Right kidney (tissue), 9 donors: ENCODE measurements around the gene TNKS1BP1.
A peak's percentile ranks its signal among the peaks of the same experiment; 100 is the strongest.
"Not testable (repeated sequence)": the region's sequence is repeated elsewhere in the genome, so short reads cannot be mapped to it uniquely, and the experiment has no call there.

Experiments
- DNase-seq: peaks from one replicate; pipeline ENCODE4 v3.0.0-alpha.2; 2016
- long read RNA-seq, 8 donors: transcript quantifications; one replicate each; lab custom pipeline, GENCODE V29; 2026

Gene TNKS1BP1, protein sequence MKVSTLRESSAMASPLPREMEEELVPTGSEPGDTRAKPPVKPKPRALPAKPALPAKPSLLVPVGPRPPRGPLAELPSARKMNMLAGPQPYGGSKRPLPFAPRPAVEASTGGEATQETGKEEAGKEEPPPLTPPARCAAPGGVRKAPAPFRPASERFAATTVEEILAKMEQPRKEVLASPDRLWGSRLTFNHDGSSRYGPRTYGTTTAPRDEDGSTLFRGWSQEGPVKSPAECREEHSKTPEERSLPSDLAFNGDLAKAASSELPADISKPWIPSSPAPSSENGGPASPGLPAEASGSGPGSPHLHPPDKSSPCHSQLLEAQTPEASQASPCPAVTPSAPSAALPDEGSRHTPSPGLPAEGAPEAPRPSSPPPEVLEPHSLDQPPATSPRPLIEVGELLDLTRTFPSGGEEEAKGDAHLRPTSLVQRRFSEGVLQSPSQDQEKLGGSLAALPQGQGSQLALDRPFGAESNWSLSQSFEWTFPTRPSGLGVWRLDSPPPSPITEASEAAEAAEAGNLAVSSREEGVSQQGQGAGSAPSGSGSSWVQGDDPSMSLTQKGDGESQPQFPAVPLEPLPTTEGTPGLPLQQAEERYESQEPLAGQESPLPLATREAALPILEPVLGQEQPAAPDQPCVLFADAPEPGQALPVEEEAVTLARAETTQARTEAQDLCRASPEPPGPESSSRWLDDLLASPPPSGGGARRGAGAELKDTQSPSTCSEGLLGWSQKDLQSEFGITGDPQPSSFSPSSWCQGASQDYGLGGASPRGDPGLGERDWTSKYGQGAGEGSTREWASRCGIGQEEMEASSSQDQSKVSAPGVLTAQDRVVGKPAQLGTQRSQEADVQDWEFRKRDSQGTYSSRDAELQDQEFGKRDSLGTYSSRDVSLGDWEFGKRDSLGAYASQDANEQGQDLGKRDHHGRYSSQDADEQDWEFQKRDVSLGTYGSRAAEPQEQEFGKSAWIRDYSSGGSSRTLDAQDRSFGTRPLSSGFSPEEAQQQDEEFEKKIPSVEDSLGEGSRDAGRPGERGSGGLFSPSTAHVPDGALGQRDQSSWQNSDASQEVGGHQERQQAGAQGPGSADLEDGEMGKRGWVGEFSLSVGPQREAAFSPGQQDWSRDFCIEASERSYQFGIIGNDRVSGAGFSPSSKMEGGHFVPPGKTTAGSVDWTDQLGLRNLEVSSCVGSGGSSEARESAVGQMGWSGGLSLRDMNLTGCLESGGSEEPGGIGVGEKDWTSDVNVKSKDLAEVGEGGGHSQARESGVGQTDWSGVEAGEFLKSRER (N-terminal part only)
- long read RNA-seq, donor 1, transcript TNKS1BP1-202 (6 exons, 1,946 nt), result major isoform, 6 of 16 reads
- long read RNA-seq, donor 1, partial matches to known transcripts, result 10 of 16 reads
- long read RNA-seq, donor 1, other reads (novel, unspliced or antisense), result 0 of 16 reads
- long read RNA-seq, donor 2, partial matches to known transcripts, result 21 of 23 reads
- long read RNA-seq, donor 2, other reads (novel, unspliced or antisense), result 0 of 23 reads
- long read RNA-seq, donor 3, partial matches to known transcripts, result 7 of 9 reads
- long read RNA-seq, donor 3, other reads (novel, unspliced or antisense), result 0 of 9 reads
- long read RNA-seq, donor 4, partial matches to known transcripts, result 50 of 53 reads
- long read RNA-seq, donor 4, other reads (novel, unspliced or antisense), result 0 of 53 reads
- long read RNA-seq, donor 5, full-length matches to known transcripts, result 5 of 15 reads
- long read RNA-seq, donor 5, partial matches to known transcripts, result 10 of 15 reads
- long read RNA-seq, donor 5, other reads (novel, unspliced or antisense), result 0 of 15 reads
- long read RNA-seq, donor 6, partial matches to known transcripts, result 56 of 56 reads
- long read RNA-seq, donor 6, other reads (novel, unspliced or antisense), result 0 of 56 reads
- long read RNA-seq, donor 7, transcript TNKS1BP1-202 (6 exons, 1,946 nt), result major isoform, 5 of 91 reads
- long read RNA-seq, donor 7, partial matches to known transcripts, result 86 of 91 reads
- long read RNA-seq, donor 7, other reads (novel, unspliced or antisense), result 0 of 91 reads
- long read RNA-seq, donor 8, partial matches to known transcripts, result 20 of 21 reads
- long read RNA-seq, donor 8, other reads (novel, unspliced or antisense), result 0 of 21 reads

DNA sequence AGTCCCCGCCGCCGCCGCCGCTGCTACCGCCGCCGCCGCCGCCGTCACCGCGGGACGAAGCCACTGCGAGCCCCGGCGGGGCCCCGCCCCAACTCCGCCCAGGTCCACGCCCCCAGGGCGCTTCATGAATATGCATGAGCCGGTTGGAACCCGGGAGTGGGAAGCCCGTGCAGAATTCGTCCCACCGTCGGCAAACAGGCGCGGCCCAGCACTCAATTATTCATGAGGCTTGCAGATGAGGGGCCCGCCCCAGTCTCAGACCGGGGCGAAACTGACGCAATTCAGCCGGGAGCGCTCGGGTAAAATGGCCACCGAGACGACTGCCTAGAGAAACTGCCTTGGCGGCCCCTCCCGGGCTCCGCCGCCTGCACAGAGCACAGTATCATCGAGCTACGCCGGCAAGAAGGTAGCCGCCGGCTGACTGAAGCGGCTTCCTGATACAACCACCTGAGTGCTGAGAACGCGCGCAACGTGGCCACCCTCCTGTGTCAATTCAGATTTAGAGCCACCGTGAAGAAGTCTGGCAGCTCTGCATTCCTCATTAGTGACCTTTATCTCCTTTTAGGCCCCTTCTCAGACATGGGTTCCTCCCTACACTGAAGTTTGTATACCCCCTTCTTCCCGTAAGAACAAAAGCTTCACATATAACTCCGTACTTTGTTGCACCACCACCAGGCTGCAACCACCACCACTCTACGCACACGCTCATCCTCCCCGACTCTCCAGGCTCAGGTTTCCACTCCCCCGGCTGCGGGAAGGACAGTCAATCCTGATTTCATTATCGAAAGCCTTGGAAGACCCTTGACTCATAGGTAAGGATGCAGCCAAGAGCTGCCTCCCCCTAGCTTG, at the start of gene TNKS1BP1:
TNKS1BP1 (minus strand) TSS at position 67 of the 849 bp plus-strand sequence. CDS start 3,067 bp downstream, outside the sequence.
- peak; percentile 92 for DNase-seq

DNA sequence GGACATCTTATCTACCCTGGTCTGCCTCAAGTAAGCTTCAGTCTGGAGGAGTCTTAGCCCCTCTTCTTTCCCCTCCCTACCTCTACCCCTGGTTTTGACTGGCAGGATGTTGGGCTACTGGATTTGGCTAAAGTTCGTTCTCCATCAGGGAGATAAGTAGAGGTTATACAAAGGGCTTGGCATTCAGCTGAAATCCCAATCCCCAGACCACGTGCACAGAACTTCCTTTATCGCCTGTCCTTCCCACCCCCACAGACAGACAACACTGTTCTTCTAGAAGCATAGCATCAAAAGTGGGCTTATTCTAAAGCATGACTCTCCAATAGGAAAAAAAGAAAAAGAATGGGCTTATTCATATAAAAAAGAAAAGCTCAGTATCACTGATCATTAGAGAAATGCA, 48.4 kb upstream of the TNKS1BP1 start:
- no peak for DNase-seq

DNA sequence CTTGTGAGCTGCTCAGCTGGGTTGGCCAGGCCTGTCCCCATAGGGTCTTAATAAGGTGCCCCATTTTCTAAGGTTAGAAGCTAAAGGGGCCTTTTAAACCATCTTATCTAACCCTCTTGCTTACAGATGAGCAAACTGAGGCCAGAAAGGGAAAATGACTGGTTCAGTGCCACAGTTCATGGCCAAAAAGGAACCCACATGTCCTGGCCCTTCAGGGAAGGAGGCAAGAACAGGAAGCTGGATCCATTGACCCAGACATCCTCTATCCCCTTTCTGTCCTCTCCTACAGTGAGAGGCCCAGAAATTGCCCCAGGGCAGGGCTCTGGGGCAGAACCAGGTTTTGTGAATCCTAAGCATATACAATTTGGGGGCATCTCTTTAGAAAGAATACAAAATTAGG, 46.2 kb upstream of the TNKS1BP1 start:
- DNase-seq, result no peak

DNA sequence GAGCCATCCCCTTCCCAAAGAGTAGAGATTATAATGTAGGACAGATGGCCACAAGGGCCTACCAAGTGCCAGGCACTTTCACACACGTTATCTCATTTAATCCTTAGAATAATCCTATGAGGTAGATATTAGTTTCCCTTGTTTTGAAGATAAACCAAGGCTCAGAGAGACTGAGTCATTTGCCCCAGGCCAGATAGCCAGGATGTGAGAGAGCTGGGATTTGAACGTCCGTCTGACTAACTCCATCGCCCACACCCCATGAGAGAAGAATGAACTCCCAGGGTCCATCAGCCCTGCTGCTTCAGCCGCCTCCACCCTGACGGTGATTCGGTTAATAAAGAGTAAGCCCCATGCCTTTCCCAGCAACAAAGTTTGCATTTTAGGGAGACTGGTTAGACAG, 45.5 kb upstream of the TNKS1BP1 start:
- no peak for DNase-seq

- no peak for DNase-seq
Measured at GRCh38 chr11:57368845-57369232, 44.1 kb upstream of the TNKS1BP1 start.

DNA sequence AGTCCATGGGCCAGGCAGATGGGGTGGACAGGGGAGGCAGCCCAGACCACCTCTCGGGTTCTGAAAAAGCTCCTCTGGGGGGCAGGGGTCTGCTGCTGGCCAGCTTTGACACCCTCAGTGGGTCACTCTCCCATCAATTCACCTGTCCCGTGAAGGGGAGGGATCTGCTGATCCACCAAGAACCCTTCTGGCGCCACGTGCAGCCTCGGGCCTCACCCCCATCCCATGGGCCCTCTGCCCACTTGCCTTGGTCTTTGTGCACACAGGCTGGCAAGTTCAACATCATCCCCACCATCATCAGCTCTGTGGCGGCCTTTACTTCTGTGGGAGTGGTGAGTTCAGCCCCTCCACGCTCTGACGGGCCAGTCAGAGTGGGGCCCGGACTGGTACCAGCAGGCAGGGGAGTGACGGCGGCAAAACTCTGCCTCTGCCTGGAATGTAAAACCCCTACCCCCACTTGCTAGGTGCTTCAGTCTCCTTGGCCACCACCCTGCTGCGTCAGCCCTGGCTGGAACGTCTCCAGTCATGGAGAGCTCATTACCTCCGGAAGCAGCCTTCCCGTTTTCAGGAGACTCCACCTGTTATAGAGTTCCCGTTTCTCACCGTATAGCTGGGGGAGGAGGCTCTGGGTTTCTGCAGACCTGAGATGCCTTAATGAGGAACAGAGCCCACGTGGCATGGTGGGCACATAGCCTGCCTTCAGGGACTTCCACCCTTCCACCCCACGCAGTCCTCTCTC, 43.5 kb upstream of the TNKS1BP1 start:
- DNase-seq, result no peak

- no peak for DNase-seq
Measured at GRCh38 chr11:57364851-57365660, 40.3 kb upstream of the TNKS1BP1 start.

- no peak for DNase-seq
Measured at GRCh38 chr11:57363131-57364080, 38.7 kb upstream of the TNKS1BP1 start.

DNA sequence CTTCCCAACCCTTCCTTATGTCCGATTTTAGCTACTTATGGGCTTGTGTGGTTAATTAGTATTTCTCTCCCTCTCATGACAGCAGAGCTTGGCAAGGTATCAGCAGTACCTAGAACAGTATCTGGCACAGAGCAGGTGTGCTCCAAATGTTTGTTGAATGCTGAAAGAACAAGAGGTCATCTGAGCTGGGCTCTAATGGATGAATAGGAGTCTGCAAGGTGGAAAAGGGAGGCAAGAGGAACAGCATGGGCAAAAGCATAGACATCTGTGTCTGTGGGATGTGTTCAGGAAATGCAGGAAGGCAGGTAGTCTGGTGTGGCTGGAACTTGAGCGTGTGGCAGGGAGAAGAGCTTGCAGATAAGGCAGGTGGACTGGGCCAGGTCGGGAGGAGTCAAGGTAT, 37.2 kb upstream of the TNKS1BP1 start:
- DNase-seq, result no peak

- not testable (repeated sequence) for DNase-seq
Measured at GRCh38 chr11:57361420-57361819, 36.7 kb upstream of the TNKS1BP1 start.

GRCh38 chr11:57360991-57361390, 36.2 kb upstream of the TNKS1BP1 start:
- DNase-seq, result no peak

- DNase-seq, result no peak
Measured at GRCh38 chr11:57359896-57360690, 35.3 kb upstream of the TNKS1BP1 start.

- no peak for DNase-seq
Measured at GRCh38 chr11:57359396-57359795, 34.6 kb upstream of the TNKS1BP1 start.

DNA sequence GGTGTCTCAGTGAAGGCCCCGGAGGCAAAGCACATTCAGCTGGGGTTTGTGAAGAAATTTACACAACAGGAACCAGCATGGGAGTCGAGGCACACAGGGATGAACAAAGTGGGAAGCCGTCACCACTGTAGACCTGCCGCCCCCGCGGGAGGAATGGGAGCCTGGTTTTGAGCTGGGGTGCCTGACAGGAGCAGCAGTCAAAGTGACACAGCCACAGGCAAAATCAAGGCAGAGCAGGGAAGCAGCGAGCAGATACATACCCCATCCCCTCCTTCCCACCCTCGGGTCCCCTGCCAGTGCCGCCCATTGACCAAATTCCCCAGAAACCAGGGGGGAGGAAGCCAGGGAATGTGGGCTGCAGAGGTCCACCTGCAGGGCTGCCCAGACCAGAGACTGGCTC, 34.2 kb upstream of the TNKS1BP1 start:
- DNase-seq, result no peak

- no peak for DNase-seq
Measured at GRCh38 chr11:57358543-57358961, 33.8 kb upstream of the TNKS1BP1 start.

- no peak for DNase-seq
Measured at GRCh38 chr11:57357856-57358255, 33.1 kb upstream of the TNKS1BP1 start.
